ENCODE measurements around the gene SNX33.
"Not testable (repeated sequence)": the region's sequence is repeated elsewhere in the genome, so short reads cannot be mapped to it uniquely, and the experiment has no call there.

DNA sequence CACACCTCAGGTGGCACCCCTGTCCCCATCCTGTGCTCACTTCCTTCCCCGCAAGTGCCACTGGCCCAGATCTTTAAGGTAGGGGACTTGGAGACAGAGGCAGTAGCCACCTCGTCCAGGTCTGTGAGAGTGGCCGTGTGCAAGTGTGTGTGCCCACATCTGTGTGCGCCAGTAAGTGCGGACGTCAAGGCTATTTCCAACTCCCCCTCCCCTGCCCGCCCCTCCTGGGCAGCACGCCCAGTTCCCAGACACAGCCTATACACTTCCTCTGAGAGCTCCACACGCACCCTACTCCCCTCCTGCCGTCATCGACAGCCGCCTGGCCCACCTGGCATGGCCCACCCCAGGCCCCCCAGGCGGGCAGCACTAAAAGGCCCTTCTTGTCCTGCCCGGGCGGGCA lies 61.7 kb downstream of the SNX33 start:
- TF ChIP-seq POLR2A (IDR thresholded peaks at IDR 0.05), result peak; percentile 51 to 58
- TF ChIP-seq CTCF (IDR thresholded peaks at IDR 0.05 in 4 of 5, conservative IDR thresholded peaks at IDR 0.05 in 1 of 5), result not testable (repeated sequence)
